ENCODE data around the gene HOXB8. TPM values are rescaled to one million over a fixed set of nuclear protein-coding genes. Genes with fewer than 3 reads are reported as not detected.

HOXB8 gene
- total RNA-seq, 1 donor from 2014 or later: not detected

DNA sequence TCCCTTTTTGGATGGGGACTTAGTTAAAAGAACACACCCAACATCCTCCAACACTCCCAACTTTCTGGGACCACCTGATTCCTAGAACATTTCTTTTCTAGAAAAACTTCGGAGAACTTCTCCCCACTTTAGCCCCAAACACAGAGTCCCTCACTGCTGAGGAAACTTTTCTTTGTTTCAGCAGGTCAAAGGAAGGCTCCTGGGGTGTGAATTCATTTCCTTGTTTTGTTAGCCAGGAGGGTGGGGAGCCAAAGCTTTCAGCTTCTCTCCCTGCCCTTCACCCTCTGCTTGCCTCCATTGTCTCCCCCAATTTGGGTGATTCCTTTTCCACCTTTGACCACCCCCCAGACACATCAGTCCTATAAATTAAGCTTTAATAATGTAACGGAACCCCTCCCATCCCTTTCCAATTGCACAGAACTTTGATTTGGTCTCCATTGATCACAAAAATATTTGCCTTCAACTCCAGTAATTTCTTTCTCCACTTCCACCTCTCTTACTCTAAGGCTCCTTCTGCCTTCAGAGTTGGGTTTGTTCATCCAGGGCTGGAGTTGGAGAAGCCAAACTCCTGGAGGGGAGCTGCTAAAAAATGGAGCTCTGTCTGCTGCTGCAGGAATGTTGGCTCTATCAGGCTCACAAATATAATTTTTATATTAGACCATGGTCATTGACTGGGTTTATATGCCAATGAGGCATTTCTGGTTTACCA, 47.3 kb downstream of the HOXB8 start:
- H3K27me3 ChIP-seq (ENCODE audit: insufficient read depth, low read length): peaks cover 89% of the 10 kb centered on the region

DNA sequence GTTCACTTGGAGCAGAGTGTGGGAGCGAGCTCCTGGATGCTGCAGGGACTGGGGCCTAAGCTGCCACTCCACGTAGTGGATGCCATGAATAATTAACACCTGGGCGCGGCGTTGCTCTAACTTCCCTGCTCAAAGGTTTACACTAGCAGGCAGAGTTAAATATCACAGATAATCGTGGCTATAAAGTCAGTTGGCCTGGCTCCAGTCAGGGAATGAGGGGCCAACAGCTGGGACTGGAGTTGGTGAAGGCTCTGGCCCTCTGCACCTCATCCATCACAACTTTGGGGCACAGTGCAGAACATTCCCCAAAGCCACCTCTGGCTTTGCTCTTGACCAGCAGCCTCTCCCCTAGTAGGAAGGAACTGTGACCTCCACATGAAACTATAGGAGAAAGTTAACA, 47.9 kb downstream of the HOXB8 start:
- H3K9me3 ChIP-seq (ENCODE audit: insufficient read depth, low read depth, low read length): no peaks in the 10 kb centered on the region

More for the DNA sequence above, 47.3 kb downstream of the HOXB8 start:
- Histone ChIP-seq H3K9ac (ENCODE audit: low read length) (peak overlapping the region; percentile 62), H3K4me3 (ENCODE audit: insufficient read depth, low read depth, low read length) (no peak overlapping the region), H3K4me2 (ENCODE audit: low read length) (peak overlapping the region; percentile 86), H4K20me1 (ENCODE audit: insufficient read depth, low read length) (no peaks in the 10 kb centered on the region), H3K4me1 (ENCODE audit: insufficient read depth, low read length) (peaks cover 21% of the 10 kb centered on the region), H3K9me3 (ENCODE audit: insufficient read depth, low read depth, low read length) (no peaks in the 10 kb centered on the region), H3K36me3 (ENCODE audit: insufficient read depth, low read length) (no peaks in the 10 kb centered on the region), H3K79me2 (ENCODE audit: insufficient read depth, low read length) (peaks cover 95% of the 10 kb centered on the region), H2AFZ (ENCODE audit: low read depth, low read length) (no peak overlapping the region), H3K27ac (ENCODE audit: low read depth, low read length) (peak overlapping the region; percentile 30)
- TF ChIP-seq EZH2 (IDR thresholded peaks at IDR 0.05; ENCODE audit: insufficient read depth, low read length) (no peak), CTCF (IDR thresholded peaks at IDR 0.05; ENCODE audit: insufficient read depth, low read depth, low read length) (no peak)
- Mint-ChIP-seq H3K27me3 (ENCODE audit: low read depth, unreplicated experiment) (peaks cover 11% of the 10 kb centered on the region), H3K4me1 (ENCODE audit: low read depth, unreplicated experiment) (no peaks in the 10 kb centered on the region), H3K27ac (ENCODE audit: unreplicated experiment) (no peak overlapping the region), H3K4me3 (ENCODE audit: unreplicated experiment) (no peak overlapping the region), H3K9me3 (ENCODE audit: unreplicated experiment) (peaks cover 12% of the 10 kb centered on the region), H3K36me3 (ENCODE audit: low read depth, unreplicated experiment) (no peaks in the 10 kb centered on the region)
- DNase-seq (ENCODE audit: low read depth) (no peak), FAIRE-seq (no peak)

More for the DNA sequence above, 47.9 kb downstream of the HOXB8 start:
- H3K27ac Mint-ChIP-seq (ENCODE audit: unreplicated experiment): no peak overlapping the region
- TF ChIP-seq EZH2 (IDR thresholded peaks at IDR 0.05; ENCODE audit: insufficient read depth, low read length) (no peak), CTCF (IDR thresholded peaks at IDR 0.05; ENCODE audit: insufficient read depth, low read depth, low read length) (no peak)
- peak overlapping the region; percentile 65 for H3K27ac ChIP-seq (ENCODE audit: low read depth, low read length)
- H3K27me3 ChIP-seq (ENCODE audit: insufficient read depth, low read length): peaks cover 89% of the 10 kb centered on the region
- no peaks in the 10 kb centered on the region for H3K4me1 Mint-ChIP-seq (ENCODE audit: low read depth, unreplicated experiment)
- no peaks in the 10 kb centered on the region for H3K36me3 Mint-ChIP-seq (ENCODE audit: low read depth, unreplicated experiment)
- FAIRE-seq (no peak), DNase-seq (ENCODE audit: low read depth) (no peak)
- H3K4me3 ChIP-seq (ENCODE audit: insufficient read depth, low read depth, low read length): no peak overlapping the region
- no peaks in the 10 kb centered on the region for H4K20me1 ChIP-seq (ENCODE audit: insufficient read depth, low read length)
- peaks cover 21% of the 10 kb centered on the region for H3K4me1 ChIP-seq (ENCODE audit: insufficient read depth, low read length)
- H3K4me2 ChIP-seq (ENCODE audit: low read length): peak overlapping the region; percentile 86
- H3K9ac ChIP-seq (ENCODE audit: low read length): peak overlapping the region; percentile 62
- peaks cover 17% of the 10 kb centered on the region for H3K27me3 Mint-ChIP-seq (ENCODE audit: low read depth, unreplicated experiment)
- H3K36me3 ChIP-seq (ENCODE audit: insufficient read depth, low read length): no peaks in the 10 kb centered on the region
- H3K9me3 Mint-ChIP-seq (ENCODE audit: unreplicated experiment): peaks cover 15% of the 10 kb centered on the region
- no peak overlapping the region for H3K4me3 Mint-ChIP-seq (ENCODE audit: unreplicated experiment)
- H2AFZ ChIP-seq (ENCODE audit: low read depth, low read length): no peak overlapping the region
- H3K79me2 ChIP-seq (ENCODE audit: insufficient read depth, low read length): peaks cover 95% of the 10 kb centered on the region

All from astrocyte (in vitro differentiated cells and primary cell).